ENCODE data around the gene FNDC11. TPM values are rescaled to one million over a fixed set of nuclear protein-coding genes. Genes with fewer than 3 reads are reported as not detected.

Gene FNDC11
- total and polyA plus RNA-seq, 4 donors = under 0.01 to 0.01 TPM; not detected in 2

DNA sequence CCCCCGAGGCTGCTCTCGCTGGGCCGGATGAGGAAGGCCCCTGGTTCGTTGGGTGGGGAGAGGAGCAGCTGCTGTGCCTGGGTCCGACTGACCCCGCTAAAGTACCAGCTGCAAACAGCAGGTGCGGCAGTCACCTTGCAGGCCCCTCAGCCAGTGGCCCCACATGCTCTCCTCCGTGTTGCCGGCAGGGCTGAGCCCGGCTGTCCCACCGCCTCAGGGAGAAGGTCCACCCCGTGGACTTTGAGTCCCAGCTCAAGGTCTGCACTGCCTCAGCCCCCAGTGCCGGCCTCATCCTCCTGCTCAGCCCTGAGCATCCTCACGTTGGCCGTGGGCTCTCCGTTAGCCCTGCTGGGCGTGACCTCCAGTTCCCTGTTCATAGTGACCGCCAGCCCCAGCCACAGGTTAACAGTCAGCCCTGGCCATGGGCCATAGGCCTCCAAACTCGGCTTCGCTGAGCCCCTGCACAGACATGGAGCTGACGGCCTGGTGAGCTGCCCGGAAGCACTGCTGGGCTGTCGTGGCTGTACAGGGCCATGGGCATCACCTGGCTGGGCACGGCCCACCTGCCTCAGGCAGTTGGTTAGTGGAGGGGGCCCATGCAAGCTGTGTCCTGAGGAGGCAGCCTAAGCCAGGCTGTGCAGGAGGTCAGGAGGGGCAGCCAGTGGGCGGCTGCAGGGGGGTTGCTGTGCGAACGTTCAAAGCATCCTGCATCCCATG, 9.6 kb upstream of the FNDC11 start:
- Histone ChIP-seq H3K27me3 (ENCODE audit: control insufficient read depth in 4 of 4, insufficient read depth in 4 of 4, low read length in 3 of 4) (no peaks in the 10 kb centered on the region), H3K4me3 (ENCODE audit: low read depth in 1 of 3, low read length in 3 of 3) (no peak overlapping the region), H3K36me3 (ENCODE audit: control insufficient read depth in 4 of 4, insufficient read depth in 3 of 4, low read depth in 1 of 4, low read length in 3 of 4) (no peaks in the 10 kb centered on the region), H3K9ac (ENCODE audit: low read depth in 1 of 2, low read length in 2 of 2) (no peak overlapping the region), H3K27ac (ENCODE audit: low read depth in 1 of 2, low read length in 2 of 2) (no peak overlapping the region), H3K9me3 (ENCODE audit: control insufficient read depth in 4 of 4, low read length in 3 of 4) (no peaks in the 10 kb centered on the region), H3K4me1 (ENCODE audit: control insufficient read depth in 4 of 4, insufficient read depth in 4 of 4, low read length in 3 of 4) (no peaks in the 10 kb centered on the region)
- DNase-seq (ENCODE audit: low spot score) = no peak
- 51% methylated on average over 27 of the region's 27 CpGs for WGBS
- TF ChIP-seq HNF4G (IDR thresholded peaks at IDR 0.05) (no peak), HNF4A (conservative IDR thresholded peaks at IDR 0.05) (peak in 1 of 2 donors; percentile 42), JUND (IDR thresholded peaks at IDR 0.05) (no peak)
- TF ChIP-seq, protein P1, sequence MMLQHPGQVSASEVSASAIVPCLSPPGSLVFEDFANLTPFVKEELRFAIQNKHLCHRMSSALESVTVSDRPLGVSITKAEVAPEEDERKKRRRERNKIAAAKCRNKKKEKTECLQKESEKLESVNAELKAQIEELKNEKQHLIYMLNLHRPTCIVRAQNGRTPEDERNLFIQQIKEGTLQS (IDR thresholded peaks at IDR 0.05) = no peak

DNA sequence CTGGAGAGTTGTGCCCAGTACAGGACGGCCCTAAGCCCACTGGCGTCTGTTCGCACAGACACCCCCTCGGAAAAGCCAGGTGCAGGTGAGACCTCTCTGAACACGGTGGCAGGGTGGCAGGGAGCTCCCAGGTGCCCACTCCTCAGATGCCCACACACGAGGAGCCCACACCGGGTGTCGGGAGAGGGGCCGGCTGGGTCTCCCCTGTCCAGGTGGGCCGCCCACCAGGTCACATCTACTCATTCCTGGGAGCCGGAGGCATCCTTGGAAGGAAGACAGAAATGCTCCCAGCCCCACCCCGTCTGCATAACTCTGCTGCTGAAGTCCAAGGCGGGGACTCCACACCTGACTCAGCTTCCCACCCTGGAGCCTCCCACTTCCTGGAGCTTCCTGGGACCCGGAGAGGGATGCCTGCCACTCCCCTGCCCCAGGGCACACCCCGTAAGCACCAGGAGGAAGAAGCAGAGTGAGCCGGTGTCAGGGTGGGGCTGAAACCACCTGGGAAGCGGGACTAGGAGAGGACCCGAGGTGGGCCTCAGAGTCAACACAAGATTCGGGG, 8.9 kb upstream of the FNDC11 start:
- 71% methylated on average over 19 of the region's 19 CpGs for WGBS
- Histone ChIP-seq H3K4me3 (ENCODE audit: low read depth in 1 of 3, low read length in 3 of 3) (no peak overlapping the region), H3K4me1 (ENCODE audit: control insufficient read depth in 4 of 4, insufficient read depth in 4 of 4, low read length in 3 of 4) (no peaks in the 10 kb centered on the region), H3K9me3 (ENCODE audit: control insufficient read depth in 4 of 4, low read length in 3 of 4) (no peaks in the 10 kb centered on the region), H3K9ac (ENCODE audit: low read depth in 1 of 2, low read length in 2 of 2) (no peak overlapping the region), H3K27ac (ENCODE audit: low read depth in 1 of 2, low read length in 2 of 2) (no peak overlapping the region), H3K27me3 (ENCODE audit: control insufficient read depth in 4 of 4, insufficient read depth in 4 of 4, low read length in 3 of 4) (peaks cover 0 to 2% (median 0%) of the 10 kb centered on the region in 4 donors), H3K36me3 (ENCODE audit: control insufficient read depth in 4 of 4, insufficient read depth in 3 of 4, low read depth in 1 of 4, low read length in 3 of 4) (no peaks in the 10 kb centered on the region)
- DNase-seq (ENCODE audit: low spot score) = no peak
- TF ChIP-seq EGR1 (IDR thresholded peaks at IDR 0.05; ENCODE audit: low read depth in 2 of 2) = no peak
- no peak for TF ChIP-seq HNF4G (IDR thresholded peaks at IDR 0.05)
- TF ChIP-seq FOXA2 (IDR thresholded peaks at IDR 0.05) = no peak
- TF ChIP-seq YY1 (IDR thresholded peaks at IDR 0.05) = no peak
- TF ChIP-seq, protein P2, sequence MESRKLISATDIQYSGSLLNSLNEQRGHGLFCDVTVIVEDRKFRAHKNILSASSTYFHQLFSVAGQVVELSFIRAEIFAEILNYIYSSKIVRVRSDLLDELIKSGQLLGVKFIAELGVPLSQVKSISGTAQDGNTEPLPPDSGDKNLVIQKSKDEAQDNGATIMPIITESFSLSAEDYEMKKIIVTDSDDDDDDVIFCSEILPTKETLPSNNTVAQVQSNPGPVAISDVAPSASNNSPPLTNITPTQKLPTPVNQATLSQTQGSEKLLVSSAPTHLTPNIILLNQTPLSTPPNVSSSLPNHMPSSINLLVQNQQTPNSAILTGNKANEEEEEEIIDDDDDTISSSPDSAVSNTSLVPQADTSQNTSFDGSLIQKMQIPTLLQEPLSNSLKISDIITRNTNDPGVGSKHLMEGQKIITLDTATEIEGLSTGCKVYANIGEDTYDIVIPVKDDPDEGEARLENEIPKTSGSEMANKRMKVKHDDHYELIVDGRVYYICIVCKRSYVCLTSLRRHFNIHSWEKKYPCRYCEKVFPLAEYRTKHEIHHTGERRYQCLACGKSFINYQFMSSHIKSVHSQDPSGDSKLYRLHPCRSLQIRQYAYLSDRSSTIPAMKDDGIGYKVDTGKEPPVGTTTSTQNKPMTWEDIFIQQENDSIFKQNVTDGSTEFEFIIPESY (IDR thresholded peaks at IDR 0.05) = no peak
- no peak for TF ChIP-seq RXRA (IDR thresholded peaks at IDR 0.05)
- TF ChIP-seq JUND (IDR thresholded peaks at IDR 0.05) = no peak
- TF ChIP-seq FOXA1 (IDR thresholded peaks at IDR 0.05) = no peak
- no peak for TF ChIP-seq SP1 (IDR thresholded peaks at IDR 0.05)
- no peak for TF ChIP-seq GABPA (IDR thresholded peaks at IDR 0.05 in 1 of 2, conservative IDR thresholded peaks at IDR 0.05 in 1 of 2)
- TF ChIP-seq RAD21 (IDR thresholded peaks at IDR 0.05) = no peak

DNA sequence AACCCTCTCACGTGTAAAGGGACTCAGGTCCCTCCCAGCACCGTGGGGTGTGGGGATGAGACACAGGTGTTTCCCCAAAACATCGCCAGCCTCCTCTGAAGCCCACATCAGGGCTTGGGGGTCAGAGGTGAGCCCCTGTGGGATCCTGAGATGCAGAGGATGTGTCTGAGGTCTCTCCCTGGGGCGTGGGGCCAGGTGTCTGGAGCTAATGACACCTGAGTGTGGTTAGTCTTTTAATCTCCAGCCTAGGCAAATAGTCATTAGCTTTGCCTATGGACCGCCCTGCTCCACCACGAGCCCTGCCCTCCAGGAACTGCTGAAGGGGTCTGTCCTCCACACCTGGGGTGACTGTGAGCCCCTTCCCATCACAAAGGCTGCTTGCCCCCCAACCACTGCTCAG, 8.1 kb upstream of the FNDC11 start:
- Histone ChIP-seq H3K36me3 (ENCODE audit: control insufficient read depth in 4 of 4, insufficient read depth in 3 of 4, low read depth in 1 of 4, low read length in 3 of 4) (no peaks in the 10 kb centered on the region), H3K27ac (ENCODE audit: low read depth in 1 of 2, low read length in 2 of 2) (no peak overlapping the region), H3K4me3 (ENCODE audit: low read depth in 1 of 3, low read length in 3 of 3) (no peak overlapping the region), H3K4me1 (ENCODE audit: control insufficient read depth in 4 of 4, insufficient read depth in 4 of 4, low read length in 3 of 4) (no peaks in the 10 kb centered on the region), H3K9me3 (ENCODE audit: control insufficient read depth in 4 of 4, low read length in 3 of 4) (no peaks in the 10 kb centered on the region), H3K27me3 (ENCODE audit: control insufficient read depth in 4 of 4, insufficient read depth in 4 of 4, low read length in 3 of 4) (peaks cover 0 to 2% (median 0%) of the 10 kb centered on the region in 4 donors), H3K9ac (ENCODE audit: low read depth in 1 of 2, low read length in 2 of 2) (no peak overlapping the region)
- 61% methylated on average over 6 of the region's 6 CpGs for whole genome bisulfite sequencing
- DNase-seq (ENCODE audit: low spot score) = no peak
- TF ChIP-seq SP1 (IDR thresholded peaks at IDR 0.05) (no peak), NR2F2 (IDR thresholded peaks at IDR 0.05) (no peak), HNF4A (conservative IDR thresholded peaks at IDR 0.05) (no peak), GABPA (IDR thresholded peaks at IDR 0.05 in 1 of 2, conservative IDR thresholded peaks at IDR 0.05 in 1 of 2) (no peak), FOXA1 (IDR thresholded peaks at IDR 0.05) (no peak), JUND (IDR thresholded peaks at IDR 0.05) (no peak), RXRA (IDR thresholded peaks at IDR 0.05) (no peak), TAF1 (conservative IDR thresholded peaks at IDR 0.05) (no peak), EGR1 (IDR thresholded peaks at IDR 0.05; ENCODE audit: low read depth in 2 of 2) (no peak), RAD21 (IDR thresholded peaks at IDR 0.05) (no peak), HNF4G (IDR thresholded peaks at IDR 0.05) (no peak), YY1 (IDR thresholded peaks at IDR 0.05) (no peak), FOXA2 (IDR thresholded peaks at IDR 0.05) (no peak)
- TF ChIP-seq, protein P3, sequence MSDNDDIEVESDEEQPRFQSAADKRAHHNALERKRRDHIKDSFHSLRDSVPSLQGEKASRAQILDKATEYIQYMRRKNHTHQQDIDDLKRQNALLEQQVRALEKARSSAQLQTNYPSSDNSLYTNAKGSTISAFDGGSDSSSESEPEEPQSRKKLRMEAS (IDR thresholded peaks at IDR 0.05) = no peak
- TF ChIP-seq, protein P2 (IDR thresholded peaks at IDR 0.05) = no peak
- TF ChIP-seq, protein P4, sequence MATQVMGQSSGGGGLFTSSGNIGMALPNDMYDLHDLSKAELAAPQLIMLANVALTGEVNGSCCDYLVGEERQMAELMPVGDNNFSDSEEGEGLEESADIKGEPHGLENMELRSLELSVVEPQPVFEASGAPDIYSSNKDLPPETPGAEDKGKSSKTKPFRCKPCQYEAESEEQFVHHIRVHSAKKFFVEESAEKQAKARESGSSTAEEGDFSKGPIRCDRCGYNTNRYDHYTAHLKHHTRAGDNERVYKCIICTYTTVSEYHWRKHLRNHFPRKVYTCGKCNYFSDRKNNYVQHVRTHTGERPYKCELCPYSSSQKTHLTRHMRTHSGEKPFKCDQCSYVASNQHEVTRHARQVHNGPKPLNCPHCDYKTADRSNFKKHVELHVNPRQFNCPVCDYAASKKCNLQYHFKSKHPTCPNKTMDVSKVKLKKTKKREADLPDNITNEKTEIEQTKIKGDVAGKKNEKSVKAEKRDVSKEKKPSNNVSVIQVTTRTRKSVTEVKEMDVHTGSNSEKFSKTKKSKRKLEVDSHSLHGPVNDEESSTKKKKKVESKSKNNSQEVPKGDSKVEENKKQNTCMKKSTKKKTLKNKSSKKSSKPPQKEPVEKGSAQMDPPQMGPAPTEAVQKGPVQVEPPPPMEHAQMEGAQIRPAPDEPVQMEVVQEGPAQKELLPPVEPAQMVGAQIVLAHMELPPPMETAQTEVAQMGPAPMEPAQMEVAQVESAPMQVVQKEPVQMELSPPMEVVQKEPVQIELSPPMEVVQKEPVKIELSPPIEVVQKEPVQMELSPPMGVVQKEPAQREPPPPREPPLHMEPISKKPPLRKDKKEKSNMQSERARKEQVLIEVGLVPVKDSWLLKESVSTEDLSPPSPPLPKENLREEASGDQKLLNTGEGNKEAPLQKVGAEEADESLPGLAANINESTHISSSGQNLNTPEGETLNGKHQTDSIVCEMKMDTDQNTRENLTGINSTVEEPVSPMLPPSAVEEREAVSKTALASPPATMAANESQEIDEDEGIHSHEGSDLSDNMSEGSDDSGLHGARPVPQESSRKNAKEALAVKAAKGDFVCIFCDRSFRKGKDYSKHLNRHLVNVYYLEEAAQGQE (IDR thresholded peaks at IDR 0.05) = no peak

All from liver (tissue), 9 donors.